Endothelial cell (in vitro differentiated cells): ENCODE data around the gene GBP1. TPM values are rescaled to one million over a fixed set of nuclear protein-coding genes. Genes with fewer than 3 reads are reported as not detected.

ENCODE experiments used
- DNase-seq: peaks from one replicate; pipeline ENCODE4 v3.0.0; 2021; ENCODE audit warnings: low spot score
- H3K27ac Mint-ChIP-seq: one replicate; pipeline ENCODE4 v1.8.0; 2021; ENCODE audit warnings: mixed read lengths, inconsistent platforms; ENCODE audit not compliant: unreplicated experiment
- H3K27me3 Mint-ChIP-seq: one replicate; pipeline ENCODE4 v1.8.0; 2021; ENCODE audit warnings: mild to moderate bottlenecking, moderate library complexity, mixed read lengths, inconsistent platforms; ENCODE audit not compliant: unreplicated experiment
- H3K36me3 Mint-ChIP-seq: one replicate; pipeline ENCODE4 v1.8.0; 2021; ENCODE audit warnings: mild to moderate bottlenecking, low read depth, mixed read lengths, inconsistent platforms; ENCODE audit not compliant: unreplicated experiment
- H3K4me1 Mint-ChIP-seq: one replicate; pipeline ENCODE4 v1.8.0; 2021; ENCODE audit warnings: mild to moderate bottlenecking, mixed read lengths, inconsistent platforms; ENCODE audit not compliant: unreplicated experiment
- H3K4me3 Mint-ChIP-seq: one replicate; pipeline ENCODE4 v1.8.0; 2021; ENCODE audit warnings: mild to moderate bottlenecking, mixed read lengths, inconsistent platforms; ENCODE audit not compliant: unreplicated experiment
- H3K9me3 Mint-ChIP-seq: one replicate; pipeline ENCODE4 v1.8.0; 2021; ENCODE audit warnings: mixed read lengths, inconsistent platforms; ENCODE audit not compliant: unreplicated experiment
- CTCF ChIP-seq: fragments of 200-600 bp; sonication (generic); IDR thresholded peaks from one replicate; pipeline ENCODE4 v1.5.0; 2021; ENCODE audit warnings: antibody characterized with exemption; ENCODE audit not compliant: unreplicated experiment
- total RNA-seq: library from RNA; stranded (reverse); fragmentation: NEBNext Ultra II Directional; extraction: Animal tissue kit (Norgen Biotek cat#: 25700); gene quantifications from one replicate; pipeline ENCODE4 v1.2.1, GENCODE V29; 2021; ENCODE audit not compliant: unreplicated experiment

Gene GBP1
- total RNA-seq, 1 donor from 2014 or later, result 9.9 TPM

GRCh38 chr1:89070509-89070908, 5.5 kb upstream of the GBP1 start:
- TF ChIP-seq CTCF, result no peak
- H3K4me1 Mint-ChIP-seq, result peaks cover 2% of the 10 kb centered on the region
- no peak for DNase-seq
- H3K4me3 Mint-ChIP-seq, result no peak overlapping the region
- no peaks in the 10 kb centered on the region for H3K9me3 Mint-ChIP-seq
- peaks cover 1% of the 10 kb centered on the region for H3K27me3 Mint-ChIP-seq
- peaks cover 3% of the 10 kb centered on the region for H3K36me3 Mint-ChIP-seq
- H3K27ac Mint-ChIP-seq, result no peak overlapping the region

- Mint-ChIP-seq H3K27me3 (no peaks in the 10 kb centered on the region), H3K9me3 (no peaks in the 10 kb centered on the region), H3K4me3 (no peak overlapping the region), H3K27ac (no peak overlapping the region), H3K36me3 (peaks cover 3% of the 10 kb centered on the region), H3K4me1 (peaks cover 2% of the 10 kb centered on the region)
- TF ChIP-seq CTCF, result no peak
- no peak for DNase-seq
Observed at GRCh38 chr1:89069951-89070350, 4.9 kb upstream of the GBP1 start.

- Mint-ChIP-seq H3K36me3 (peaks cover 3% of the 10 kb centered on the region), H3K4me1 (peaks cover 11% of the 10 kb centered on the region), H3K9me3 (no peaks in the 10 kb centered on the region), H3K4me3 (no peak overlapping the region), H3K27ac (no peak overlapping the region), H3K27me3 (no peaks in the 10 kb centered on the region)
- TF ChIP-seq CTCF, result no peak
- no peak for DNase-seq
Observed at GRCh38 chr1:89068291-89068690, 3.3 kb upstream of the GBP1 start.

DNA sequence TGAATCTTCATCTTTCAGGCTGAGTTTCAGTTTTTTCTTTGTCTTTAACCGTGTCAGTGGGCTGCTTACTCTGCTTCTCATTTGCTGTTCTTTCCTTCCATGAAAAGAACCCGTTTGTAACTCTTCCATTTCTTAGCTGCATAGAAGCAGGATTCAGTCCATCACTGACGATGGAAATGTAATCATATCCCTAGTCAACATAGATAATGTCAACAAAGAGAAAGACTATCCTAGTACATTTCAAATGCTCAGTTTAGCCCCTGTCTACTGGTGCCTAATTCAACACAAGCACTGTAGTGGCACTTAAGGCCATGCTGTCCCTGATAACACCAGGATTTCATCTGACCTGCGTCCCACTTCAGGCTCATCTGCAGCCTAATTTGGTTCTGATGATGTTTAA, 376 bp downstream of the GBP1 start:
- Mint-ChIP-seq H3K27me3 (no peaks in the 10 kb centered on the region), H3K27ac (no peak overlapping the region), H3K36me3 (no peaks in the 10 kb centered on the region), H3K4me1 (peaks cover 9% of the 10 kb centered on the region), H3K4me3 (no peak overlapping the region), H3K9me3 (no peaks in the 10 kb centered on the region)
- DNase-seq, result no peak
- no peak for TF ChIP-seq CTCF

DNA sequence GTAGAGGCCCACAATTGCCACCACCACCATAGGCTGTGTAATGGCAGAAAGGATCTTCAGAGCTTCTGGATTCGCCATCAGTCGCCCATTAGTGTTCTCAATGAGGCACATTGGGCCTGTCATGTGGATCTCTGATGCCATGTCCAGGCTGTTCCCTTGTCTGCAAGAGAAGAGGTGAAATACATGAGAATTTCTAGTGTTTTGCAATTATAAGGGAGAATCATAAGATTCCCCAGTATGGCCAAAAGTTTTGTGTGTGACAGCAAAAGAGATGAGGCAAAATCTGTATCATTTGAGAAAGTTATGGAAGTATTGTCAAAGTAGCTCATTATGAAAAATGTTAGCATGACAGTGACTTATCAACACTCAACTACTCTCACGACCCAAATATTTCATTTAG, 1.9 kb downstream of the GBP1 start:
- no peaks in the 10 kb centered on the region for H3K36me3 Mint-ChIP-seq
- TF ChIP-seq CTCF, result no peak
- H3K27me3 Mint-ChIP-seq, result no peaks in the 10 kb centered on the region
- peaks cover 9% of the 10 kb centered on the region for H3K4me1 Mint-ChIP-seq
- H3K4me3 Mint-ChIP-seq, result no peak overlapping the region
- DNase-seq, result no peak
- no peak overlapping the region for H3K27ac Mint-ChIP-seq
- H3K9me3 Mint-ChIP-seq, result no peaks in the 10 kb centered on the region
